B cell (primary cell): Measurements from ENCODE around the gene ATXN1. TPM values are rescaled to one million over a fixed set of nuclear protein-coding genes. Genes with fewer than 3 reads are reported as not detected.

Experiments
- ATAC-seq: fragments of 200-7000 bp; cut with Tn5 transposase; one replicate; pipeline ENCODE4 v1.10.0; 2021; ENCODE audit warnings: low read depth, mild to moderate bottlenecking, moderate number of reproducible peaks, moderate library complexity
- CTCF ChIA-PET: fragments of 350-600 bp; sonication (Branson Sonifier 250); formaldehyde crosslinking; loops from one replicate; lab custom pipeline; 2021; ENCODE audit warnings: antibody characterized with exemption, inconsistent platforms; lab: Charles Lee
- POLR2A ChIA-PET: fragments of 350-600 bp; sonication (Branson Sonifier 250); formaldehyde crosslinking; loops from one replicate; lab custom pipeline; 2021; ENCODE audit warnings: antibody characterized with exemption; lab: Charles Lee
- DNase-seq: peaks from one replicate; pipeline ENCODE4 v3.0.0; 2013
- H2AFZ ChIP-seq: 2 replicates; pipeline ENCODE4 v1.6.1; 2012; ENCODE audit warnings: mild to moderate bottlenecking, low read depth, low read length; ENCODE audit not compliant: insufficient read depth, poor library complexity, severe bottlenecking
- H3K27ac ChIP-seq, 2 donors: 1 replicate in 1 of 2; 2 replicates in 1 of 2; pipeline ENCODE4 v1.5.1; 2012 to 2013; ENCODE audit warnings: low read length in 2 of 2, mild to moderate bottlenecking in 2 of 2, moderate library complexity in 1 of 2
- H3K27me3 ChIP-seq, 4 experiments: fragments of 200-600 bp in 1 of 4; sonication (generic) in 1 of 4; replicated peaks in 1 of 4; 1 replicate in 2 of 4; 2 replicates in 2 of 4; pipeline versions ENCODE4 v1.6.1 to v1.7.0; 2013 to 2016; ENCODE audit warnings: low read length in 3 of 4, mild to moderate bottlenecking in 2 of 4, mixed read lengths in 1 of 4, moderate library complexity in 1 of 4; ENCODE audit not compliant: insufficient read depth in 4 of 4, control insufficient read depth in 3 of 4; ENCODE audit errors: control extremely low read depth in 1 of 4
- H3K36me3 ChIP-seq, 2 experiments: replicated peaks in 1 of 2; 1 replicate in 1 of 2; 2 replicates in 1 of 2; pipeline versions ENCODE4 v1.6.1 to v1.7.1; 2013; ENCODE audit warnings: low read length in 1 of 2; ENCODE audit not compliant: insufficient read depth in 2 of 2, control insufficient read depth in 1 of 2; ENCODE audit errors: control extremely low read depth in 1 of 2, extremely low read depth in 1 of 2
- H3K4me1 ChIP-seq, 2 donors: fragments of 200-600 bp in 1 of 2; sonication (generic) in 1 of 2; 1 replicate in 1 of 2; 2 replicates in 1 of 2; pipeline versions ENCODE4 v1.5.1 to v1.6.1; 2013 to 2017; ENCODE audit warnings: low read length in 2 of 2; ENCODE audit not compliant: control insufficient read depth in 2 of 2, insufficient read depth in 2 of 2
- H3K4me2 ChIP-seq: replicated peaks from 2 replicates; pipeline ENCODE3; 2012; ENCODE audit warnings: mild to moderate bottlenecking, low read depth, low read length; ENCODE audit not compliant: poor library complexity, severe bottlenecking
- H3K4me3 ChIP-seq, 5 experiments: fragments of 200-600 bp in 1 of 5; sonication (generic) in 1 of 5; 1 replicate in 3 of 5; 2 replicates in 2 of 5; pipeline versions ENCODE4 v1.5.1 to v1.7.0; 2011 to 2016; ENCODE audit warnings: low read length in 4 of 5, mild to moderate bottlenecking in 4 of 5, low read depth in 2 of 5, control low read depth in 1 of 5, moderate library complexity in 1 of 5; ENCODE audit not compliant: insufficient read depth in 1 of 5; ENCODE audit errors: control extremely low read depth in 1 of 5, extremely low read depth in 1 of 5
- H3K79me2 ChIP-seq: fragments of 200-600 bp; sonication (generic); one replicate; pipeline ENCODE4 v1.6.0; 2016; ENCODE audit warnings: low read length; ENCODE audit not compliant: control insufficient read depth, insufficient read depth
- H3K9ac ChIP-seq: fragments of 200-600 bp; sonication (generic); 2 replicates; pipeline ENCODE4 v1.6.1; 2017; ENCODE audit warnings: mild to moderate bottlenecking, low read length, moderate library complexity
- H3K9me3 ChIP-seq, 3 donors: one replicate each; pipeline versions ENCODE4 v1.6.1 to v1.7.1; 2013; ENCODE audit warnings: low read length in 2 of 3; ENCODE audit not compliant: control insufficient read depth in 2 of 3, insufficient read depth in 1 of 3; ENCODE audit errors: control extremely low read depth in 1 of 3
- H4K20me1 ChIP-seq: 2 replicates; pipeline ENCODE4 v1.6.0; 2012; ENCODE audit warnings: mild to moderate bottlenecking, low read length; ENCODE audit not compliant: insufficient read depth, control insufficient read depth, poor library complexity, severe bottlenecking
- H3K27ac Mint-ChIP-seq: one replicate; pipeline ENCODE4 v1.8.0; 2021; ENCODE audit warnings: mixed read lengths
- H3K27me3 Mint-ChIP-seq: one replicate; pipeline ENCODE4 v1.8.0; 2021; ENCODE audit warnings: mixed read lengths
- H3K4me1 Mint-ChIP-seq: one replicate; pipeline ENCODE4 v1.8.0; 2021; ENCODE audit warnings: mixed read lengths
- H3K4me3 Mint-ChIP-seq: one replicate; pipeline ENCODE4 v1.8.0; 2021; ENCODE audit warnings: mixed read lengths
- H3K9me3 Mint-ChIP-seq: one replicate; pipeline ENCODE4 v1.8.0; 2022; ENCODE audit warnings: mixed read lengths; ENCODE audit not compliant: insufficient read depth
- EZH2 ChIP-seq: IDR thresholded peaks from 2 replicates; pipeline ENCODE4 v1.6.1; 2012; ENCODE audit warnings: borderline replicate concordance, low read depth, mild to moderate bottlenecking, moderate library complexity, low read length; ENCODE audit not compliant: insufficient read depth, poor library complexity, severe bottlenecking
- WGBS: methylation state at CpG from one replicate; pipeline ENCODE4 v1.1.5; 2013; ENCODE audit warnings: missing lambda C conversion rate; ENCODE audit not compliant: insufficient coverage; 5-methylcytosine and 5-hydroxymethylcytosine counted together
- intact Hi-C: fragments of 100-400 bp; cut with micrococcal nuclease; formaldehyde crosslinking; loops from one replicate; pipeline ENCODE4 v1.10.0; 2022
- polyA plus RNA-seq: library from polyadenylated mRNA; depleted of rRNA; stranded (reverse); fragments of >200 nt; gene quantifications from 2 replicates; pipeline ENCODE4 v1.2.3, GENCODE V29; 2012
- total RNA-seq, 2 donors: library from RNA; stranded (reverse); fragments of 120-200 nt in 1 of 2; gene quantifications; 1 replicate in 1 of 2; 2 replicates in 1 of 2; pipeline versions ENCODE4 v1.2.3 to v1.2.4, GENCODE V29; 2013 to 2022
- TF ChIP-seq, protein P1 (sequence below): fragments of 200-600 bp; IDR thresholded peaks from one replicate; pipeline ENCODE4 v1.8.0; 2022; ENCODE audit warnings: antibody characterized with exemption, mild to moderate bottlenecking

The ATXN1 gene
- total and polyA plus RNA-seq, 2 donors (not counting 1 experiment from before 2014, with no cell fraction given) = 5.7 to 63.8 TPM

DNA sequence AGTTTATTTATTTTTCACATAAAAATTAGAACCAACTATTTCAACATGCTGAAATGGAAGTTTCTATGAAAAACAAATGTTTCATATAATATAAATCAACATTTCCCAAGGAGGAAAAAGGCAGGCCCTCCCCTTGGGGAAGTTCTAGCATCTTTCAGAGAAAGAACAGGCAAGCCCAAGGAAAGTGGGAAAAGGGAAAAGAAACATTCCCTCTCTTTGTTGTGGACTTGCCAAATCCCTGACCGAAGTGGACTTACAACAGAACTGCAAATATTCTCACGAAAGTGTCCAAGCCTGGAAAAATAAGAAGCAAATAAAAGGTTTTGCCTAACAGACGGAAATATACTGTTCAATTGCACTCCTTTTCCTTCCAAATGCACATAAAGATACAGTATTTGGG is 214.4 kb downstream of the ATXN1 start:
- Mint-ChIP-seq H3K4me3 (no peak overlapping the region), H3K27ac (no peak overlapping the region), H3K27me3 (no peaks in the 10 kb centered on the region), H3K9me3 (no peaks in the 10 kb centered on the region), H3K4me1 (no peaks in the 10 kb centered on the region)
- H3K9me3 ChIP-seq = no peaks in the 10 kb centered on the region
- no peaks in the 10 kb centered on the region for H3K4me1 ChIP-seq
- POLR2A ChIA-PET = no interaction called here
- 80% methylated on average over 1 of the region's 3 CpGs for WGBS
- no peak overlapping the region for H3K4me3 ChIP-seq
- no peak overlapping the region for H3K27ac ChIP-seq
- DNase-seq (no peak), ATAC-seq (no peak)
- no peaks in the 10 kb centered on the region for H4K20me1 ChIP-seq
- H3K9ac ChIP-seq = no peak overlapping the region
- no peak overlapping the region for H3K4me2 ChIP-seq
- H3K27me3 ChIP-seq = no peaks in the 10 kb centered on the region
- CTCF ChIA-PET = no interaction called here
- H3K79me2 ChIP-seq = no peaks in the 10 kb centered on the region
- H3K36me3 ChIP-seq = no peaks in the 10 kb centered on the region
- intact Hi-C loops = no loop called here
- H2AFZ ChIP-seq = no peak overlapping the region
- TF ChIP-seq EZH2 = no peak
- TF ChIP-seq, protein P1, sequence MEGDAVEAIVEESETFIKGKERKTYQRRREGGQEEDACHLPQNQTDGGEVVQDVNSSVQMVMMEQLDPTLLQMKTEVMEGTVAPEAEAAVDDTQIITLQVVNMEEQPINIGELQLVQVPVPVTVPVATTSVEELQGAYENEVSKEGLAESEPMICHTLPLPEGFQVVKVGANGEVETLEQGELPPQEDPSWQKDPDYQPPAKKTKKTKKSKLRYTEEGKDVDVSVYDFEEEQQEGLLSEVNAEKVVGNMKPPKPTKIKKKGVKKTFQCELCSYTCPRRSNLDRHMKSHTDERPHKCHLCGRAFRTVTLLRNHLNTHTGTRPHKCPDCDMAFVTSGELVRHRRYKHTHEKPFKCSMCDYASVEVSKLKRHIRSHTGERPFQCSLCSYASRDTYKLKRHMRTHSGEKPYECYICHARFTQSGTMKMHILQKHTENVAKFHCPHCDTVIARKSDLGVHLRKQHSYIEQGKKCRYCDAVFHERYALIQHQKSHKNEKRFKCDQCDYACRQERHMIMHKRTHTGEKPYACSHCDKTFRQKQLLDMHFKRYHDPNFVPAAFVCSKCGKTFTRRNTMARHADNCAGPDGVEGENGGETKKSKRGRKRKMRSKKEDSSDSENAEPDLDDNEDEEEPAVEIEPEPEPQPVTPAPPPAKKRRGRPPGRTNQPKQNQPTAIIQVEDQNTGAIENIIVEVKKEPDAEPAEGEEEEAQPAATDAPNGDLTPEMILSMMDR = no peak

DNA sequence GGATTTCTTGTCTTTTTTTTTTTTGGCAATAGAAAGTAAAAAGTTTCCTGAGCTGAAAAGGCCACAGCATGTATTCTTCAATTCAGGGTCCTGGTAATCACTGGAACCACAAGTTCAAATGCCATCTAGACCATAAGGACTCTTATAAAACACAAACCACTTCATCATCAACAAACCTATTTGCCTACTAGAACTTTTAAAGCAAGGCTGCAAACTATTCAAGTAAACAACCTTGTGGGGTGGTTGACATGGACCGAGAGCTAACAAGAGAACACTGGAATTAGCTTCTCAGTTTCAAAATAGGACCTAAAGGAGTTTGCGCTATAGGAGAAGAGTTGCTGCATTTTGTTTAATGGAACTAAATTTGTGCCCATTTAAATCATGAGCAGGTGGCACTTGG is 215.9 kb downstream of the ATXN1 start:
- POLR2A ChIA-PET = no interaction called here
- H4K20me1 ChIP-seq = no peaks in the 10 kb centered on the region

More for the DNA sequence above, 215.9 kb downstream of the ATXN1 start:
- no peaks in the 10 kb centered on the region for H3K36me3 ChIP-seq
- DNase-seq (no peak), ATAC-seq (no peak)
- no peaks in the 10 kb centered on the region for H3K9me3 Mint-ChIP-seq
- H3K79me2 ChIP-seq = no peaks in the 10 kb centered on the region
- no peaks in the 10 kb centered on the region for H3K4me1 ChIP-seq
- H3K27me3 Mint-ChIP-seq = no peaks in the 10 kb centered on the region
- H3K27me3 ChIP-seq = no peaks in the 10 kb centered on the region
- H3K4me1 Mint-ChIP-seq = peaks cover 3% of the 10 kb centered on the region
- TF ChIP-seq, protein P1 = no peak
- no peak overlapping the region for H3K4me2 ChIP-seq
- no peak overlapping the region for H3K4me3 ChIP-seq
- no peak overlapping the region for H3K27ac ChIP-seq
- H3K9ac ChIP-seq = no peak overlapping the region
- no peaks in the 10 kb centered on the region for H3K9me3 ChIP-seq
- CTCF ChIA-PET = interaction anchor here (0.9 to 1.0 kb wide), 2 partner anchors 25 to 31 kb away, joined by 3 read pairs; no protein-coding TSS in a partner anchor
- no peak overlapping the region for H2AFZ ChIP-seq
- H3K27ac Mint-ChIP-seq = no peak overlapping the region
- H3K4me3 Mint-ChIP-seq = no peak overlapping the region
- intact Hi-C loops = no loop called here
- 100% methylated on average over 2 of the region's 2 CpGs for WGBS
